C4-2B (cell line): ENCODE measurements around the gene UCP3.

Experiments
- H3K27ac ChIP-seq: fragments of 450-650 bp; 2 replicates; pipeline ENCODE4 v1.5.1; 2017
- CTCF ChIP-seq: fragments of 450-650 bp; conservative IDR thresholded peaks from 2 replicates; pipeline ENCODE4 v1.5.1; 2017; ENCODE audit warnings: mild to moderate bottlenecking
- ZFX ChIP-seq: fragments of 450-650 bp; IDR thresholded peaks from 2 replicates; pipeline ENCODE4 v1.6.1; 2017

The UCP3 gene

GRCh38 chr11:73950869-73951710 is 57.8 kb downstream of the UCP3 start, which contains the start of gene DNAJB13:
TSS of gene DNAJB13 (plus strand) at chr11:73951026. CDS start at chr11:73951070, 44 bp downstream.
- no peak within 1 kb of the TSS for H3K27ac ChIP-seq
- TF ChIP-seq ZFX (no peak), CTCF (no peak)
